ENCODE measurements around the gene MRRF.
"Not testable (repeated sequence)": the region's sequence is repeated elsewhere in the genome, so short reads cannot be mapped to it uniquely, and the experiment has no call there.

MRRF gene

GRCh38 chr9:122329597-122329996 lies 64.9 kb downstream of the MRRF start:
- DNase-seq (ENCODE audit: low read depth), result no peak
- no peak overlapping the region for H3K4me3 ChIP-seq (replicated peaks; ENCODE audit: low read depth, low read length)
- no peak for TF ChIP-seq CTCF (IDR thresholded peaks at IDR 0.05; ENCODE audit: low read length, missing control alignments)

GRCh38 chr9:122330466-122330865 lies 65.8 kb downstream of the MRRF start:
- not testable (repeated sequence) for DNase-seq (ENCODE audit: low read depth); H3K4me3 ChIP-seq (replicated peaks; ENCODE audit: low read depth, low read length)

GRCh38 chr9:122331523-122331927 lies 66.8 kb downstream of the MRRF start:
- no peak for TF ChIP-seq CTCF (IDR thresholded peaks at IDR 0.05; ENCODE audit: low read length, missing control alignments)
- no peak overlapping the region for H3K4me3 ChIP-seq (replicated peaks; ENCODE audit: low read depth, low read length)
- DNase-seq (ENCODE audit: low read depth), result no peak

- TF ChIP-seq CTCF (IDR thresholded peaks at IDR 0.05; ENCODE audit: low read length, missing control alignments), result no peak
- no peak overlapping the region for H3K4me3 ChIP-seq (replicated peaks; ENCODE audit: low read depth, low read length)
- no peak for DNase-seq (ENCODE audit: low read depth)
Observed at GRCh38 chr9:122332083-122332482, 67.4 kb downstream of the MRRF start.

GRCh38 chr9:122332644-122333043 lies 68.0 kb downstream of the MRRF start:
- no peak for TF ChIP-seq CTCF (IDR thresholded peaks at IDR 0.05; ENCODE audit: low read length, missing control alignments)
- DNase-seq (ENCODE audit: low read depth), result no peak
- no peak overlapping the region for H3K4me3 ChIP-seq (replicated peaks; ENCODE audit: low read depth, low read length)

GRCh38 chr9:122333169-122333808 lies 68.6 kb downstream of the MRRF start:
- DNase-seq (ENCODE audit: low read depth), result no peak
- no peak overlapping the region for H3K4me3 ChIP-seq (replicated peaks; ENCODE audit: low read depth, low read length)
- TF ChIP-seq CTCF (IDR thresholded peaks at IDR 0.05; ENCODE audit: low read length, missing control alignments), result no peak

- no peak overlapping the region for H3K4me3 ChIP-seq (replicated peaks; ENCODE audit: low read depth, low read length)
- TF ChIP-seq CTCF (IDR thresholded peaks at IDR 0.05; ENCODE audit: low read length, missing control alignments), result no peak
- no peak for DNase-seq (ENCODE audit: low read depth)
Observed at GRCh38 chr9:122334916-122335315, 70.2 kb downstream of the MRRF start.
